ENCODE results near the gene QRFPR.
"Not testable (repeated sequence)": the region's sequence is repeated elsewhere in the genome, so short reads cannot be mapped to it uniquely, and the experiment has no call there.

DNA sequence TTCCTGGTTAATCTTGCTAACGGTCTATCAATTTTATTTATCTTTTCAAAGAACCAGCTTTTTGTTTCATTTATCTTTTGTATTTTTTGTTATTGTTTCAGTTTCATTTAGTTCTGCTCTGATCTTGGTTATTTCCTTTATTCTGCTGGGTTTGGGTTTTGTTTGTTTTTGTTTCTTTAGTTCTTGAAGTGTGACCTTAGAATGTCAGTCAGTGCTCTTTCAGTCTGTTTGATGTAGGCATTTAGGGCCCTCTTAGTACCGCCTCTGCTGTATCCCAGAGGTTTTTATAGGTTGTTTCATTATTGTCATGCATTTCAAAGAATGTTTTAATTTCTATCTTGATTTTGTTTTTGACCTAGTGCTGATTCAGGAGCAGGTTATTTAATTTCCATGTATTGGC lies 27.7 kb upstream of the QRFPR start:
- TF ChIP-seq POLR2A (IDR thresholded peaks at IDR 0.05), result not testable (repeated sequence)
- TF ChIP-seq, protein P1, sequence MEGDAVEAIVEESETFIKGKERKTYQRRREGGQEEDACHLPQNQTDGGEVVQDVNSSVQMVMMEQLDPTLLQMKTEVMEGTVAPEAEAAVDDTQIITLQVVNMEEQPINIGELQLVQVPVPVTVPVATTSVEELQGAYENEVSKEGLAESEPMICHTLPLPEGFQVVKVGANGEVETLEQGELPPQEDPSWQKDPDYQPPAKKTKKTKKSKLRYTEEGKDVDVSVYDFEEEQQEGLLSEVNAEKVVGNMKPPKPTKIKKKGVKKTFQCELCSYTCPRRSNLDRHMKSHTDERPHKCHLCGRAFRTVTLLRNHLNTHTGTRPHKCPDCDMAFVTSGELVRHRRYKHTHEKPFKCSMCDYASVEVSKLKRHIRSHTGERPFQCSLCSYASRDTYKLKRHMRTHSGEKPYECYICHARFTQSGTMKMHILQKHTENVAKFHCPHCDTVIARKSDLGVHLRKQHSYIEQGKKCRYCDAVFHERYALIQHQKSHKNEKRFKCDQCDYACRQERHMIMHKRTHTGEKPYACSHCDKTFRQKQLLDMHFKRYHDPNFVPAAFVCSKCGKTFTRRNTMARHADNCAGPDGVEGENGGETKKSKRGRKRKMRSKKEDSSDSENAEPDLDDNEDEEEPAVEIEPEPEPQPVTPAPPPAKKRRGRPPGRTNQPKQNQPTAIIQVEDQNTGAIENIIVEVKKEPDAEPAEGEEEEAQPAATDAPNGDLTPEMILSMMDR (IDR thresholded peaks at IDR 0.05), result not testable (repeated sequence)

All from heart left ventricle (tissue), 13 donors.